Measurements from ENCODE around the gene ADGRL1.
"Not testable (repeated sequence)": the region's sequence is repeated elsewhere in the genome, so short reads cannot be mapped to it uniquely, and the experiment has no call there.

Gene ADGRL1

DNA sequence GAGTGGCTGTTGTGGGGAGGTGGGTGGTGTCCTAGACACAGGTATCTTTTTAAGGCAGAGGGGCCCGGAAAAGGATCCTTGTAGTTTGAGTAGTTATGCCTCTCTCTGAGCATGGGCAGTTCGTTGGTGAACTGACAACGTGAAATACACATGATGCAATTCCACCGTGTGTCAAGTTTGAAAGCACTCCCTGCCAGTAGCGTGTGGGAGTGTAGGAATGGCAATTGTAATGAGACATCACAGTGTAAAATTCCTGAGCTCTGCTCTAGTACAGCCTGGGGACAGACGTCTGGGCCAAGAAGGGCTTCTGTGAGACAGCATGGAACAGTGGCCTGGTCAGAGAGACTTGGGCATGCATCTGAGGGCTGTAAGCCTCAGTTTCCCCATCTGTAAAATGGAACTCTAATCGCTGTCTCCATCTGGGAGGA, 59.2 kb downstream of the ADGRL1 start:
- Histone ChIP-seq H3K4me3 (replicated peaks; ENCODE audit: insufficient read depth, low read length) (no peak overlapping the region), H3K27me3 (ENCODE audit: insufficient read depth, poor library complexity, severe bottlenecking) (no peaks in the 10 kb centered on the region), H3K27ac (replicated peaks) (no peak overlapping the region)
- no peak for TF ChIP-seq SPI1 (IDR thresholded peaks at IDR 0.05; ENCODE audit: borderline replicate concordance, low read depth)
- no peak for TF ChIP-seq GABPA (IDR thresholded peaks at IDR 0.05; ENCODE audit: low read depth)
- TF ChIP-seq, protein P1, sequence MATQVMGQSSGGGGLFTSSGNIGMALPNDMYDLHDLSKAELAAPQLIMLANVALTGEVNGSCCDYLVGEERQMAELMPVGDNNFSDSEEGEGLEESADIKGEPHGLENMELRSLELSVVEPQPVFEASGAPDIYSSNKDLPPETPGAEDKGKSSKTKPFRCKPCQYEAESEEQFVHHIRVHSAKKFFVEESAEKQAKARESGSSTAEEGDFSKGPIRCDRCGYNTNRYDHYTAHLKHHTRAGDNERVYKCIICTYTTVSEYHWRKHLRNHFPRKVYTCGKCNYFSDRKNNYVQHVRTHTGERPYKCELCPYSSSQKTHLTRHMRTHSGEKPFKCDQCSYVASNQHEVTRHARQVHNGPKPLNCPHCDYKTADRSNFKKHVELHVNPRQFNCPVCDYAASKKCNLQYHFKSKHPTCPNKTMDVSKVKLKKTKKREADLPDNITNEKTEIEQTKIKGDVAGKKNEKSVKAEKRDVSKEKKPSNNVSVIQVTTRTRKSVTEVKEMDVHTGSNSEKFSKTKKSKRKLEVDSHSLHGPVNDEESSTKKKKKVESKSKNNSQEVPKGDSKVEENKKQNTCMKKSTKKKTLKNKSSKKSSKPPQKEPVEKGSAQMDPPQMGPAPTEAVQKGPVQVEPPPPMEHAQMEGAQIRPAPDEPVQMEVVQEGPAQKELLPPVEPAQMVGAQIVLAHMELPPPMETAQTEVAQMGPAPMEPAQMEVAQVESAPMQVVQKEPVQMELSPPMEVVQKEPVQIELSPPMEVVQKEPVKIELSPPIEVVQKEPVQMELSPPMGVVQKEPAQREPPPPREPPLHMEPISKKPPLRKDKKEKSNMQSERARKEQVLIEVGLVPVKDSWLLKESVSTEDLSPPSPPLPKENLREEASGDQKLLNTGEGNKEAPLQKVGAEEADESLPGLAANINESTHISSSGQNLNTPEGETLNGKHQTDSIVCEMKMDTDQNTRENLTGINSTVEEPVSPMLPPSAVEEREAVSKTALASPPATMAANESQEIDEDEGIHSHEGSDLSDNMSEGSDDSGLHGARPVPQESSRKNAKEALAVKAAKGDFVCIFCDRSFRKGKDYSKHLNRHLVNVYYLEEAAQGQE (IDR thresholded peaks at IDR 0.05; ENCODE audit: insufficient replicate concordance, low read depth) = no peak
- TF ChIP-seq, protein P2, sequence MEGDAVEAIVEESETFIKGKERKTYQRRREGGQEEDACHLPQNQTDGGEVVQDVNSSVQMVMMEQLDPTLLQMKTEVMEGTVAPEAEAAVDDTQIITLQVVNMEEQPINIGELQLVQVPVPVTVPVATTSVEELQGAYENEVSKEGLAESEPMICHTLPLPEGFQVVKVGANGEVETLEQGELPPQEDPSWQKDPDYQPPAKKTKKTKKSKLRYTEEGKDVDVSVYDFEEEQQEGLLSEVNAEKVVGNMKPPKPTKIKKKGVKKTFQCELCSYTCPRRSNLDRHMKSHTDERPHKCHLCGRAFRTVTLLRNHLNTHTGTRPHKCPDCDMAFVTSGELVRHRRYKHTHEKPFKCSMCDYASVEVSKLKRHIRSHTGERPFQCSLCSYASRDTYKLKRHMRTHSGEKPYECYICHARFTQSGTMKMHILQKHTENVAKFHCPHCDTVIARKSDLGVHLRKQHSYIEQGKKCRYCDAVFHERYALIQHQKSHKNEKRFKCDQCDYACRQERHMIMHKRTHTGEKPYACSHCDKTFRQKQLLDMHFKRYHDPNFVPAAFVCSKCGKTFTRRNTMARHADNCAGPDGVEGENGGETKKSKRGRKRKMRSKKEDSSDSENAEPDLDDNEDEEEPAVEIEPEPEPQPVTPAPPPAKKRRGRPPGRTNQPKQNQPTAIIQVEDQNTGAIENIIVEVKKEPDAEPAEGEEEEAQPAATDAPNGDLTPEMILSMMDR (IDR thresholded peaks at IDR 0.05; ENCODE audit: insufficient read depth, low read length) = no peak
- peak; percentile 30 to 35 for DNase-seq (ENCODE audit: low read depth in 1 of 2, low spot score in 1 of 2)

DNA sequence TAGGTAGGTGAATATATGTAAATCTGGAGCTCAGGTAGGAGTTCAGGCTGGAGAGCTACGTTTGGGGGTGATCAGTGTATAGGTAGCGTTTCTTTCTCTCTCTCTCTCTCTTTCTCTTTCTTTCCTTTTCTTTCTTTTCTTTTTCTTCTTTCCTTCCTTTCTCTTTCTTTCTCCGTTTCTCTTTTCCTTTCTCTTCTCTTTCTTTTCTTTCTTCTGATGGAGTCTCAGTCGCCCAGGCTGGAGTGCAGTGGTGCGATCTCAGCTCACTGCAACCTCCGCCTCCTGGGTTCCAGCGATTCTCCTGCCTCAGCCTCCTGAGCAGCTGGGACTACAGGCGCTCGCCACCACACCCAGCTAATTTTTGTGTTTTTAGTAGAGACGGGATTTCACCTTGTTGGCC, 59.8 kb downstream of the ADGRL1 start:
- not testable (repeated sequence) for H3K4me3 ChIP-seq (replicated peaks; ENCODE audit: insufficient read depth, low read length); DNase-seq (ENCODE audit: low read depth in 1 of 2, low spot score in 1 of 2); H3K27ac ChIP-seq (replicated peaks); H3K27me3 ChIP-seq (ENCODE audit: insufficient read depth, poor library complexity, severe bottlenecking)

DNA sequence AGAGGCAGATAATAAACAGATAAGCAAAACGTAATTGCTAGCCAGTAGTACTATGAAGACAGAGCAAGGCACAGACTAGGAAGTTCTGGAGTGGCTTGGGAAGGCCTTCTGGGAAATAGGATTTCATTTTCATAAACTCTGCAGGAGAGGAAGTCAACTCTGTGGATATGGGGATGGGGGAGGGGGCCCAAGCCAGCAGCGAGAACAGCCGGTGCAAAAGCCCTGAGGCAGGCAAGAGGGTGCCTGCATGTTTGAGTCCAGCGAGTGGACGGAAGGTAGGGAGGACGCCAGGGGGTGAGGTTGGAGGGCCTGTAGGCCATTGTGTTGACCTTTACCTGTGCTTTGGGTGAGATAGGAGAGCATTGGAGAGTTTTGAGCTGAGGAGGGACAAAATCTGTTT, 60.6 kb downstream of the ADGRL1 start:
- no peak overlapping the region for H3K27ac ChIP-seq (replicated peaks)
- DNase-seq (ENCODE audit: low read depth in 1 of 2, low spot score in 1 of 2) = no peak
- H3K27me3 ChIP-seq (ENCODE audit: insufficient read depth, poor library complexity, severe bottlenecking) = no peaks in the 10 kb centered on the region
- TF ChIP-seq, protein P1 (IDR thresholded peaks at IDR 0.05; ENCODE audit: insufficient replicate concordance, low read depth) = no peak
- TF ChIP-seq, protein P2 (IDR thresholded peaks at IDR 0.05; ENCODE audit: insufficient read depth, low read length) = no peak
- no peak for TF ChIP-seq SPI1 (IDR thresholded peaks at IDR 0.05; ENCODE audit: borderline replicate concordance, low read depth)
- no peak for TF ChIP-seq GABPA (IDR thresholded peaks at IDR 0.05; ENCODE audit: low read depth)
- TF ChIP-seq POLR2AphosphoS5 (IDR thresholded peaks at IDR 0.05; ENCODE audit: low read depth) = no peak
- H3K4me3 ChIP-seq (replicated peaks; ENCODE audit: insufficient read depth, low read length) = no peak overlapping the region

DNA sequence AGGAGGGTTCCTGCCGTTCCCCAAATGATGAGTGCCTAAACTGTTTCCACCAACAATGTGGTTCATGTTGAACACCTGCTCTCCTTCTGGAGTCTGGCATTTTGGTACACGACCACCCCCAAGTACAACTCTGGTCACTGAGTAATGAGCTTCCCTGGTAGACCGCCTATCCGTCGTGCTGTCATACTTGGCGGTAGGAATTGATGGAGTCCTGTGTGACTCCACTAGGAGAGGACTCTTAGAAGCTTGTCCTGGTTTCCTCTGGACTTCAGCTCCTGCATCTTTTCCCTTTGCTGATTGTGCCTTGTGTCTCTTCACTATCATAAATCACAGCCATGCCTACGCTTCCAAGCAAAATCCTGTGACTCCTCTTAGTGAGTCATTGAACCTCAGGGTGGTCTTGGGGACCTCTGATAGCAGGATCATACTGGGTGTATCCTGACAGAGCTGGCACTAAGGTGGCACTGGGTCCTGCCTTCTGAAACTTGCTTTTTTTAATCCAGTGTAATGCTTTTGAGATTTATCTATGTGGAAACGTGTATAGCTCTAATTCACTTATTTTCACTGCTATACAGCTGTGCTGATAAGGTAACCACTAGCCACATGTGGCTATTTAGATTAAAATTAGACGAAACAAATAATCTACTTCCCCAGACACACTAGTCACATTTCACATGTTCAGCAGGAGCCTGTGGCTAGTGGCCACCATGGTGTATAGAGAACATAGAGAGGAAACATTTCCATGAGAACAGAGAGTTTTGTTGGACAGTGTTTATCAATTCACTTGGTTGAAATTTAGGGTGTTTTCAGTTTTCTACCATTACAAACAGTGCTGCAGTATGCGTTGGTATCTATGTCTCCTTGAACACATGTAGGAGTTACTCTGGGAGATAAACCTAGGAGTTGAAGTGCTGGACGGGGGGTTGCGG, 63.4 kb downstream of the ADGRL1 start:
- TF ChIP-seq POLR2AphosphoS5 (IDR thresholded peaks at IDR 0.05; ENCODE audit: low read depth) = no peak
- TF ChIP-seq SPI1 (IDR thresholded peaks at IDR 0.05; ENCODE audit: borderline replicate concordance, low read depth) = no peak
- no peak for TF ChIP-seq GABPA (IDR thresholded peaks at IDR 0.05; ENCODE audit: low read depth)
- TF ChIP-seq, protein P2 (IDR thresholded peaks at IDR 0.05; ENCODE audit: insufficient read depth, low read length) = no peak
- TF ChIP-seq, protein P1 (IDR thresholded peaks at IDR 0.05; ENCODE audit: insufficient replicate concordance, low read depth) = no peak
- no peak overlapping the region for H3K27ac ChIP-seq (replicated peaks)
- H3K4me3 ChIP-seq (replicated peaks; ENCODE audit: insufficient read depth, low read length) = no peak overlapping the region
- H3K27me3 ChIP-seq (ENCODE audit: insufficient read depth, poor library complexity, severe bottlenecking) = no peaks in the 10 kb centered on the region
- DNase-seq (ENCODE audit: low read depth in 1 of 2, low spot score in 1 of 2) = no peak

Measured in HL-60 (cell line).